Activated B cell treated with CpG ODN at 0.5 μM for 24 hours (primary cell): ENCODE measurements around the gene AIFM2. TPM values are rescaled to one million over a fixed set of nuclear protein-coding genes. Genes with fewer than 3 reads are reported as not detected.
A peak's percentile ranks its signal among the peaks of the same experiment; 100 is the strongest.
"Not testable (repeated sequence)": the region's sequence is repeated elsewhere in the genome, so short reads cannot be mapped to it uniquely, and the experiment has no call there.

Experiments used
- ATAC-seq: fragments of 200-7000 bp; cut with Tn5 transposase; one replicate; pipeline ENCODE4 v1.10.0; 2021; ENCODE audit warnings: low read depth, mild to moderate bottlenecking, moderate library complexity
- CTCF ChIA-PET: fragments of 350-600 bp; sonication (Branson Sonifier 250); formaldehyde crosslinking; loops from one replicate; lab custom pipeline; 2021; ENCODE audit warnings: antibody characterized with exemption; lab: Charles Lee
- POLR2A ChIA-PET: fragments of 350-600 bp; sonication (Branson Sonifier 250); formaldehyde crosslinking; loops from one replicate; lab custom pipeline; 2021; ENCODE audit warnings: antibody characterized with exemption; lab: Charles Lee
- DNase-seq: peaks from one replicate; pipeline ENCODE4 v3.0.0; 2022
- H3K27ac Mint-ChIP-seq: one replicate; pipeline ENCODE4 v1.8.0; 2020; ENCODE audit warnings: mixed read lengths
- H3K27me3 Mint-ChIP-seq: one replicate; pipeline ENCODE4 v1.8.0; 2021; ENCODE audit warnings: mixed read lengths
- H3K36me3 Mint-ChIP-seq: one replicate; pipeline ENCODE4 v1.8.0; 2021; ENCODE audit warnings: low read depth, mixed read lengths
- H3K4me1 Mint-ChIP-seq: one replicate; pipeline ENCODE4 v1.8.0; 2021; ENCODE audit warnings: mixed read lengths
- H3K4me3 Mint-ChIP-seq: one replicate; pipeline ENCODE4 v1.8.0; 2020; ENCODE audit warnings: mild to moderate bottlenecking, mixed read lengths
- H3K9me3 Mint-ChIP-seq: one replicate; pipeline ENCODE4 v1.8.0; 2020; ENCODE audit warnings: mixed read lengths
- CTCF ChIP-seq: fragments of 200-600 bp; IDR thresholded peaks from one replicate; pipeline ENCODE4 v1.8.0; 2022; ENCODE audit warnings: antibody characterized with exemption, mild to moderate bottlenecking
- intact Hi-C: fragments of 100-400 bp; cut with micrococcal nuclease; formaldehyde crosslinking; loops from one replicate; pipeline ENCODE4 v1.15.1; 2024
- total RNA-seq: library from RNA; stranded (reverse); gene quantifications from 2 replicates; pipeline ENCODE4 v1.2.3, GENCODE V29; 2022

Gene AIFM2
- 8.9 and 10.8 TPM in 2 replicates for total RNA-seq

DNA sequence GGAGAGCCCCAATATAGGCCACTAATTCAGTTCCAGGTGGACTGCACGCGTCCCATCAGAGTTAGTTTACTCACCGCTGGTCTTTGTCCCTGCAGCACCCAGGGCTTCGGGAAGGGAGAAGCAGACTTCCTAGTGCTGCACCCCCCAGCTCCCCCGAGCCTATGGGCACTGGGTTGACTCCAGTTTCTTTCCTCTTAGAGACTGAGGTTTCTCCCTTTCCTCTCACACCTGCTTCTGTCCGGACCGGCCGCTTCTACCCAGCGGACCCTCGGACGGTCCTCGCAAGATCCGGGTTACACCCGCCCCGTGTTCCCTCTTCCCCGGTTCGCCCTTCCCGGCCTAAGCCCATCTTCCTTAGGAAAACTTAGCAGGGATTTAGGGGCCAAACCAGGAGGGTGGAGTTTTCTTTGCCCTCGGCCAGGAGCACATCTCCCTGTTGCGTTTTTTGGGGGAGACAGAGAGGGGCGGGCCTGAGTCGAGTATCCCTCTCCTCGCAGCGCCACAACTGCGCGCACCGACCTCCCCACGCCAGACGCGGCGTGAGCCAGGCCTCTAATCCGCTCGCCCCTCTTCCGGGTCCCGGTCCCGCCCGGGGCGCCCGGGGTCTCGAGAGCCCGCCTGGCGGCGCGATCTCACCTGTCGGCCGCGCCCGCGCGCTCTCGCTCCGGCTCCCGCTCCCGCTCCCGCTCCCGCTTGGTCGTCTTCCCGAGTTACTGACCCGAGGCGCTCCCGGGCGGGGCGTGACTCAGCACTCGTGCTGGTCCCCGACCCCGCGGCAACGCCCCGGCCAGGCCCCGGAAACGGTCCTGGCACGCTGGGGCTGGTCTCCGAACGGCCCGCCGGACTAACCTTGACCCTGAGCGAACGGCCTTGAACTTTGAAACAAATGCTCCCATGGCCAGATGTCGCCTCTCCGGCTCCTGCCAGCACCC, at the start of gene AIFM2:
Gene AIFM2 (minus strand): TSS at position 728 of the 932 bp plus-strand sequence. CDS start 8,741 bp downstream, outside the sequence.
- peak; percentile 87 for ATAC-seq
- H3K4me3 Mint-ChIP-seq, result peak within 1 kb of the TSS; percentile 90

DNA sequence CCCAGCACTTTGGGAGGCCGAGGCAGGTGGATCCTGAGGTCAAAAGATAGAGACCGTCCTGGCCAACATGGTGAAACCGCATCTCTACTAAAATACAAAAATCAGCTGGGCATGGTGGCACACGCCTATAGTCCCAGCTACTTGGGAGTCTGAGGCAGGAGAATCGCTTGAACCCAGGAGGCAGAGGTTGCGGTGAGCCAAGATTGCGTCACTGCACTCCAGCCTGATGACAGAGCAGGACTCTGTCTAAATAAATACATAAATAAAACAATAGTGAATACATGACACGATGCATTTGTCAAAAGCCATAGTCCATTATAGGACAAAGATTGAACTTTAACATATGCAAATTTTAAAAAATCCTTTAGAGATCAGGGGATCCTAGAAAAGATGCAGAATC, 46.6 kb upstream of the AIFM2 start:
- H3K4me1 Mint-ChIP-seq, H3K9me3 Mint-ChIP-seq, DNase-seq, H3K27ac Mint-ChIP-seq, intact Hi-C loops, CTCF ChIA-PET, ATAC-seq, H3K36me3 Mint-ChIP-seq, H3K4me3 Mint-ChIP-seq, POLR2A ChIA-PET: not testable (repeated sequence)
- peaks cover 18% of the 10 kb centered on the region for H3K27me3 Mint-ChIP-seq

More for the DNA sequence above, at the start of gene AIFM2:
- H3K27me3 Mint-ChIP-seq, result no peaks in the 10 kb centered on the region
- intact Hi-C loops, result loop anchor here (1.0 to 5.0 kb wide), 2 partner anchors 13 to 40 kb away; partner anchors contain the start of gene SAR1A
- POLR2A ChIA-PET, result interaction anchor here (0.7 to 1.2 kb wide), 2 partner anchors 14 to 43 kb away, joined by 4 to 9 read pairs; partner anchors contain the start of gene TYSND1
- peaks cover 19% of the 10 kb centered on the region for H3K4me1 Mint-ChIP-seq
- peaks cover 9% of the 10 kb centered on the region for H3K36me3 Mint-ChIP-seq
- peak; percentile 55 for DNase-seq
- peak within 1 kb of the TSS; percentile 82 for H3K27ac Mint-ChIP-seq
- CTCF ChIA-PET, result interaction anchor here (1.7 kb wide), 1 partner anchor 14 kb away, joined by 8 read pairs; the partner anchor contains the start of gene TYSND1
- no peak for TF ChIP-seq CTCF
- no peaks in the 10 kb centered on the region for H3K9me3 Mint-ChIP-seq

- H3K27me3 Mint-ChIP-seq, result peaks cover 15% of the 10 kb centered on the region
- H3K4me1 Mint-ChIP-seq, result peaks cover 5% of the 10 kb centered on the region
- no peaks in the 10 kb centered on the region for H3K36me3 Mint-ChIP-seq
- peaks cover 3% of the 10 kb centered on the region for H3K9me3 Mint-ChIP-seq
- H3K27ac Mint-ChIP-seq, result no peak overlapping the region
- ATAC-seq, result no peak
- intact Hi-C loops, result no loop called here
- ChIA-PET CTCF (no interaction called here), POLR2A (no interaction called here)
- TF ChIP-seq CTCF, result no peak
- H3K4me3 Mint-ChIP-seq, result no peak overlapping the region
- DNase-seq, result no peak
Measured at GRCh38 chr10:70178139-70178725, 45.6 kb upstream of the AIFM2 start.

DNA sequence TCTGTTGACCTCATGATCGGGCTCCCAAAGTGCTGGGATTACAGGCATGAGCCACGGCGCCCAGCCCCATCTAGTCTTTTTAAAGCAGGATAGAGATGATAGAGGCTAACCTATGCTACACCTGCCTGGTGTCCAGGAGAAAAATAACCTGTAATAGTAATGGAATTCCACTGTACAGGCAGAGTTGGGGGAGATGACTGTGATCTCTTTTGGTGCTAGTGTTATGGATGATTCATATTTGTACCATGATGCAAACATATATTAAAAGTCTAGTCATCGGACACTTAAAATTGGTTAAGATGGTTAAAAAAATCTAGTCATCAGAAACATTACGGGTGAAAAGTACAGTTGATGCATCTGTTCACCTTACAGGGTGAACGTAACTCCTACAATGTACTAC, 43.8 kb upstream of the AIFM2 start:
- Mint-ChIP-seq H3K4me3 (no peak overlapping the region), H3K36me3 (no peaks in the 10 kb centered on the region), H3K27ac (no peak overlapping the region), H3K9me3 (peaks cover 3% of the 10 kb centered on the region), H3K27me3 (peaks cover 15% of the 10 kb centered on the region), H3K4me1 (peaks cover 5% of the 10 kb centered on the region)
- TF ChIP-seq CTCF, result no peak
- ChIA-PET CTCF (no interaction called here), POLR2A (no interaction called here)
- ATAC-seq, result no peak
- DNase-seq, result no peak
- intact Hi-C loops, result no loop called here

GRCh38 chr10:70175516-70175915, 42.9 kb upstream of the AIFM2 start:
- H3K36me3 Mint-ChIP-seq, result no peaks in the 10 kb centered on the region
- DNase-seq (no peak), ATAC-seq (no peak)
- no peak overlapping the region for H3K4me3 Mint-ChIP-seq
- H3K9me3 Mint-ChIP-seq, result peaks cover 3% of the 10 kb centered on the region
- POLR2A ChIA-PET, result interaction anchor here (0.6 to 0.7 kb wide), 5 partner anchors 18 to 329 kb away, joined by 3 to 8 read pairs (median 3); partner anchors contain the start of genes AIFM2 and LRRC20
- no peak for TF ChIP-seq CTCF
- H3K4me1 Mint-ChIP-seq, result peaks cover 9% of the 10 kb centered on the region
- intact Hi-C loops, result no loop called here
- no peak overlapping the region for H3K27ac Mint-ChIP-seq
- CTCF ChIA-PET, result no interaction called here
- H3K27me3 Mint-ChIP-seq, result peaks cover 10% of the 10 kb centered on the region
